ENCODE measurements around the gene LYPLA2. TPM values are rescaled to one million over a fixed set of nuclear protein-coding genes. Genes with fewer than 3 reads are reported as not detected.

LYPLA2 gene
- total RNA-seq (10 to 100 TPM; 26.3 to 33.9 TPM), polyA plus RNA-seq (10 to 100 TPM; 52.6 to 71.1 TPM)

GRCh38 chr1:23790696-23791515 is at the start of gene LYPLA2:
Gene LYPLA2 (plus strand): TSS chr1:23791145. CDS start chr1:23792683, 1,538 bp downstream.
- WGBS: 1% methylated on average over 47 of the region's 47 CpGs
- H3K36me3 ChIP-seq (ENCODE audit: control insufficient read depth in 4 of 4, insufficient read depth in 3 of 4, low read depth in 1 of 4, low read length in 3 of 4): peaks cover 5 to 18% (median 13%) of the 10 kb centered on the region in 4 donors
- H3K27me3 ChIP-seq (ENCODE audit: control insufficient read depth in 4 of 4, insufficient read depth in 4 of 4, low read length in 3 of 4): no peaks in the 10 kb centered on the region
- TF ChIP-seq GABPA (IDR thresholded peaks at IDR 0.05 in 1 of 2, conservative IDR thresholded peaks at IDR 0.05 in 1 of 2): peak; percentile 91 to 97
- TF ChIP-seq HNF4A (conservative IDR thresholded peaks at IDR 0.05): no peak
- peak; percentile 75 for TF ChIP-seq MAX (IDR thresholded peaks at IDR 0.05)
- peak in 1 of 2 donors; percentile 17 for TF ChIP-seq RXRA (IDR thresholded peaks at IDR 0.05)
- TF ChIP-seq ATF3 (IDR thresholded peaks at IDR 0.05): no peak
- no peak for TF ChIP-seq FOXA2 (IDR thresholded peaks at IDR 0.05)
- TF ChIP-seq ZBTB33 (IDR thresholded peaks at IDR 0.05): no peak
- peak; percentile 90 to 91 for TF ChIP-seq EGR1 (IDR thresholded peaks at IDR 0.05; ENCODE audit: low read depth in 2 of 2)
- TF ChIP-seq HNF4G (IDR thresholded peaks at IDR 0.05): no peak
- TF ChIP-seq FOXA1 (IDR thresholded peaks at IDR 0.05): no peak
- no peak for TF ChIP-seq CTCF (IDR thresholded peaks at IDR 0.05; ENCODE audit: low read depth, low read length, missing input control)
- no peak for TF ChIP-seq NR2F2 (IDR thresholded peaks at IDR 0.05)
- TF ChIP-seq SP1 (IDR thresholded peaks at IDR 0.05): no peak
- peak in 1 of 2 donors; percentile 35 for TF ChIP-seq RAD21 (IDR thresholded peaks at IDR 0.05)
- no peak for TF ChIP-seq JUND (IDR thresholded peaks at IDR 0.05)
- TF ChIP-seq YY1 (IDR thresholded peaks at IDR 0.05): peak; percentile 97
- TF ChIP-seq REST (IDR thresholded peaks at IDR 0.05): peak; percentile 45
- TF ChIP-seq TAF1 (conservative IDR thresholded peaks at IDR 0.05): no peak
- H3K4me1 ChIP-seq (ENCODE audit: control insufficient read depth in 4 of 4, insufficient read depth in 4 of 4, low read length in 3 of 4): peaks cover 13 to 38% (median 28%) of the 10 kb centered on the region in 4 donors
- peak within 1 kb of the TSS; percentile 52 to 92 for H3K9ac ChIP-seq (ENCODE audit: low read depth in 1 of 2, low read length in 2 of 2)
- DNase-seq (ENCODE audit: low spot score): peak; percentile 84
- H3K4me3 ChIP-seq (ENCODE audit: low read depth in 1 of 3, low read length in 3 of 3): peak within 1 kb of the TSS; percentile 54 to 87 (median 76)
- no peaks in the 10 kb centered on the region for H3K9me3 ChIP-seq (ENCODE audit: control insufficient read depth in 4 of 4, low read length in 3 of 4)
- H3K27ac ChIP-seq (ENCODE audit: low read depth in 1 of 2, low read length in 2 of 2): peak within 1 kb of the TSS; percentile 30 to 51

Measured in liver (tissue), 9 donors.